IPS-15b (cell line): ENCODE results near the gene SEC31A.

Source experiments
- H3K27me3 ChIP-seq: one replicate; pipeline ENCODE4 v1.6.1; 2013; ENCODE audit warnings: low read length; ENCODE audit not compliant: control insufficient read depth, insufficient read depth
- H3K36me3 ChIP-seq: one replicate; pipeline ENCODE4 v1.6.1; 2013; ENCODE audit warnings: low read length; ENCODE audit not compliant: control insufficient read depth, insufficient read depth
- H3K4me1 ChIP-seq: one replicate; pipeline ENCODE4 v1.6.1; 2013; ENCODE audit warnings: mild to moderate bottlenecking, low read length; ENCODE audit not compliant: control insufficient read depth, insufficient read depth
- H3K4me3 ChIP-seq: one replicate; pipeline ENCODE4 v1.5.1; 2013; ENCODE audit warnings: low read depth, low read length
- H3K9ac ChIP-seq: one replicate; pipeline ENCODE4 v1.6.1; 2013; ENCODE audit warnings: low read depth, mild to moderate bottlenecking, low read length
- H3K9me3 ChIP-seq: one replicate; pipeline ENCODE4 v1.6.1; 2013; ENCODE audit warnings: mild to moderate bottlenecking, low read length; ENCODE audit not compliant: control insufficient read depth, insufficient read depth

The SEC31A gene

GRCh38 chr4:82906469-82906868 is 15.5 kb upstream of the SEC31A start:
- Histone ChIP-seq H3K36me3 (peaks cover 2% of the 10 kb centered on the region), H3K4me1 (no peaks in the 10 kb centered on the region), H3K9me3 (no peaks in the 10 kb centered on the region), H3K9ac (no peak overlapping the region), H3K27me3 (no peaks in the 10 kb centered on the region), H3K4me3 (no peak overlapping the region)

DNA sequence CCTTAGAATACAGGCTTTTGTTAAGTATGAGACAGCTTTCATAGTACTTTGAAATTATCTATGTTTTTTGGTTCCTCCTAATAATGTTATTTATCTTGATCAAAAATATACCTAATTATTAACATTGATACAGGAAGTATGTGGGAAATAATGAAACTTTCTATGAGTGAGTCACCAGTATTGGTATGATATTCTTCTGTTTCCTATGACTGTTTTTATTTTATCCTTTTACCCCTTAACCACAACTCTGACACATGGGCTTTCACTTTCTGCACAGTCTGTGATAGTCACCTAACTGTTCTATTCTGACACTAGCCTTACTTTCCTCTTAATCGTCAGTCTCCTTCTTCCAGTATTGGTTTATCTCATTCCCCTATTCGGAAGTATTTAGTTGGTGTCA is 14.3 kb upstream of the SEC31A start:
- Histone ChIP-seq H3K4me1 (no peaks in the 10 kb centered on the region), H3K9ac (no peak overlapping the region), H3K27me3 (no peaks in the 10 kb centered on the region), H3K4me3 (no peak overlapping the region), H3K36me3 (no peaks in the 10 kb centered on the region), H3K9me3 (no peaks in the 10 kb centered on the region)

DNA sequence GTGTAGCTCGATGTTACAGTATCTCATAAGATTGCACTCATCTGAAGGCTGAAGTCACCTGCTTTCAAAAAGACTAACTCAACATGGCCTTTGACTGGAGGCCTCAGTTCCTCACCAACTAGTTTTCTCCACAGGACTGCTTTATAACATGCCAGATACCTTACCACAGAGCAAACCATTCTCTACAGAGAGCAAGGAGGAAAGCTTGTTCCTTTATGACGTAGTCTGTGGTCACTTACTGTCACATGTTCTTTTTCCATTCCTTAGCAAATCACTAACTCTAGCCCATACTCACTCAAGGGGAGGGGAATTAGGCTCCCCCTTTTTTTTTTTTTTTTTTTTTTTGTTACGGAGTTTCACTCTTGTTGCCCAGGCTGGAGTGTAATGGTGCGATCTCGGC is 12.8 kb upstream of the SEC31A start:
- Histone ChIP-seq H3K36me3 (no peaks in the 10 kb centered on the region), H3K27me3 (no peaks in the 10 kb centered on the region), H3K9ac (no peak overlapping the region), H3K9me3 (no peaks in the 10 kb centered on the region), H3K4me3 (no peak overlapping the region), H3K4me1 (no peaks in the 10 kb centered on the region)

- peak overlapping the region; percentile 96 for H3K4me3 ChIP-seq
- no peaks in the 10 kb centered on the region for H3K9me3 ChIP-seq
- H3K9ac ChIP-seq = peak overlapping the region; percentile 89
- H3K4me1 ChIP-seq = no peaks in the 10 kb centered on the region
- no peaks in the 10 kb centered on the region for H3K27me3 ChIP-seq
- H3K36me3 ChIP-seq = no peaks in the 10 kb centered on the region
These were observed 10.3 kb upstream of the SEC31A start for GRCh38 chr4:82901183-82901718.

- H3K36me3 ChIP-seq = no peaks in the 10 kb centered on the region
- H3K9me3 ChIP-seq = no peaks in the 10 kb centered on the region
- peak within 1 kb of the TSS; percentile 89 for H3K9ac ChIP-seq
- H3K4me1 ChIP-seq = no peaks in the 10 kb centered on the region
- H3K4me3 ChIP-seq = peak within 1 kb of the TSS; percentile 96
- no peaks in the 10 kb centered on the region for H3K27me3 ChIP-seq
These were observed 9.6 kb upstream of the SEC31A start, which contains the start of gene THAP9 for GRCh38 chr4:82900411-82901182. Gene THAP9 (plus strand): TSS chr4:82900735. CDS start chr4:82900803, 68 bp downstream.

DNA sequence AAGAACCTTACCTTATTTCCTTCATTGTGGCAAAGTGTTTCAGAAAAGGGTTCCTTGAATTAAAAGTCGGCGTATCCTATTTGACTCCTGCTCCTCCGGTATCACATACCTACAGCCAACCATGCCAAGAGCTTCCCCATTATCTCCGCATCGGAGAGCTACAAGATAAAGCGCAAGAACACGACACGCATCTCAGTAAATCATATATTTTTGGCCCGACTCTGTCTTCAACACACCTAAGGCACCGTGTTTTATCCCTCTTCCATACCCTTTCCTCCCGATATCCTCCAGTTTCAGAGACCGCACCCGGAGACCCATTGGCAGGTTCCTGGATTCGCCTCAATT is 9.1 kb upstream of the SEC31A start:
- H3K4me3 ChIP-seq = peak overlapping the region; percentile 96
- no peaks in the 10 kb centered on the region for H3K4me1 ChIP-seq

GRCh38 chr4:82899374-82900065 is 8.6 kb upstream of the SEC31A start:
- H3K4me3 ChIP-seq = peak overlapping the region; percentile 96
- H3K4me1 ChIP-seq = no peaks in the 10 kb centered on the region
- H3K27me3 ChIP-seq = no peaks in the 10 kb centered on the region
- H3K9me3 ChIP-seq = no peaks in the 10 kb centered on the region
- H3K9ac ChIP-seq = peak overlapping the region; percentile 80
- peaks cover 6% of the 10 kb centered on the region for H3K36me3 ChIP-seq

More for the DNA sequence above, 9.1 kb upstream of the SEC31A start:
- Histone ChIP-seq H3K9ac (peak overlapping the region; percentile 80), H3K27me3 (no peaks in the 10 kb centered on the region), H3K9me3 (no peaks in the 10 kb centered on the region), H3K36me3 (peaks cover 2% of the 10 kb centered on the region)

DNA sequence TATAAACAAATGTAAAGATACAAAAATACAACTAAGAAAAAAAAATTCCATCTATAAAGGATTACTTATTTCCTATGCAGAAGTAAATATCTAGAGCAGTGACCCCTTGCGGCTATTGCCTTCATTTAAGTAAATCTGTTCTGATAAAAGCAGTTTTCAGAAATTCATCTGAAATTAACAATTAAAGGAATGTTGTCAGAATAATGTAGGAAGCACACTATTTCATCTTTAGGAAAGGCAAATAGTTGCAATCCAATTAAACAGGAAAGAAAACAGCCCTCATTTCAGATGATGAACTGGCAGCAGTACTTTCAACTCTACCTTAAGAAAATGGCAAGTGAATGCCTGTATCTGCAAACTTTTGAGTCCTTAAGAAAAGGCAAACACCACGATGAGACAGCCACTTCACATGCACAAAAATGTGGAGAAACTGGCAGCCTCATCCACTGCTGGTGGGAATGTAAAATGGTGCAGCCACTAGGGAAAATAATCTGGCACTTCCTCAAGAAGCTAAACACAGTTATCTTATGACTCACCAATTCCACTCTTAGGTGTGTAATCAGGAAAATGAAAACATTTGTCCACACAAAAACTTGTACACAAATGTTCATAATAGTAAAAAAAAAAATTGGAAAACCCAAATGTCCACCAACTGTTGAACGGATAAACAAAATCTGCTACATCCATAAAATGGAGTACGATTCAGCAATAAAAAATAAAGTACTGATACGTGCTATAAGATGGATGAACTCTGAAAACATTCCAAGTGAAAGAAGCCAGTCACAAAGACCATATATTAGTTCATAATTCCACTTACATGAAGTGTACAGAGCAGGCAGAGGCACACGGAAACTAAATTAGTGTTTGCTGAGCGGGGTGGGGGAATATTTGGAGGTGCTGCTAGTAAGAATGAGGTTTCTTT is 7.6 kb upstream of the SEC31A start:
- H3K4me3 ChIP-seq = peak overlapping the region; percentile 96
- peak overlapping the region; percentile 80 for H3K9ac ChIP-seq
- H3K9me3 ChIP-seq = no peaks in the 10 kb centered on the region
- no peaks in the 10 kb centered on the region for H3K27me3 ChIP-seq
- H3K4me1 ChIP-seq = no peaks in the 10 kb centered on the region
- H3K36me3 ChIP-seq = peaks cover 13% of the 10 kb centered on the region

DNA sequence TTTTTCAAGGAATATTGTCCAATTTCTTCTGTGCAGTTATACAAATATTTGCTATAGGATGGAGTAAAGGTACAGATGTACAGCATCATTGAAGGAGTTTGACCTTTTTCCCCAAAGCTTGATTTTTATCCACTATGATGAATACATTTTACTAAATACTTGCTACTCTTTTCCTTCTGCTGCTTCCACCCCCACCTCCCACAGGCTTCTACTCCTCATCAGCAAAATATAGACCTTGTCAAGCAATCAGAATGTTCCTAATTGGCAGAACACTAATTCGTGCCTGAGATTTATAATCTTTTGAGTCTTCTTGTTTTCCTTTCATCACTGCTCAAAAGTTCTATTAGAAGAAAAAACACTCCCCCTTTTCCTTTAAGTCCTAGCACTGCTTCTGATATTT is 5.8 kb upstream of the SEC31A start:
- Histone ChIP-seq H3K4me1 (no peaks in the 10 kb centered on the region), H3K4me3 (no peak overlapping the region), H3K27me3 (no peaks in the 10 kb centered on the region), H3K9me3 (no peaks in the 10 kb centered on the region), H3K36me3 (peaks cover 13% of the 10 kb centered on the region), H3K9ac (no peak overlapping the region)

DNA sequence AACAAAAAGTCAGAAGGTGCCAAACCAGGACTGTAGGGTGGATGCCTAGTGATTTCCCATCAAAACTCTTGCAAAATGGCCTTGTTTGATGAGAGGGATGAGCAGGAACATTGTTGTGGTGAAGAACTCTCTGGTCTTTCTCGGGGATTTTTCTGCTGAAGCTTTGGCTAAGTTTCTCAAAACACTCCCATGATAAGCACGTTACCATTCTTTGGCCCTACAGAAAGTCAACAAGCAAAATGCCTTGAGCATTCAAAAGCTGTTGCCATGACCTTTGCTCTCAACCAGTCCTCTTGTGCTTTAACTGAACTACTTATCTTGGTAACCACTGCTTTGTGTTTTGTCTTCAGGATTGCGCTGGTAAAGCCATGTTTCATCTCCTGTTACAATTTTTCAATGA is 3.0 kb upstream of the SEC31A start:
- Histone ChIP-seq H3K9ac (no peak overlapping the region), H3K4me1 (no peaks in the 10 kb centered on the region), H3K36me3 (peaks cover 13% of the 10 kb centered on the region)

DNA sequence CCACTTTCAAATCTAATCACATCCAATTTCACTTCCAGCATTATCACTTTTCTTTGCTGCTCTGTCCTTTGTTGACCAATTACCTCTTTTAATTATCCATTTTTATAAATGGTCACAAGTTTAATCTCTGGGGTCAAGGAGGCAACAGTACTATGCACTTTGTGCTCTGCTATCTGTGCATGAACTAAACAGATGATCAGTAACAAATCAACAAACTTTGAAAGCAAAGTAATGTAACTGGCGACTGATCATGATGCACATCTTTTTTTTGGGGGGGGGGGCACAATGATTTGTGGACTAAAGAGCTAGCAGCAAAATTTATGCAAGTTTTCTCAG is 1.5 kb upstream of the SEC31A start:
- H3K4me1 ChIP-seq = peaks cover 3% of the 10 kb centered on the region
- no peaks in the 10 kb centered on the region for H3K9me3 ChIP-seq
- H3K36me3 ChIP-seq = peaks cover 13% of the 10 kb centered on the region
- no peak overlapping the region for H3K9ac ChIP-seq
- H3K27me3 ChIP-seq = no peaks in the 10 kb centered on the region
- H3K4me3 ChIP-seq = peak overlapping the region; percentile 96

More for the DNA sequence above, 3.0 kb upstream of the SEC31A start:
- no peak overlapping the region for H3K4me3 ChIP-seq
- no peaks in the 10 kb centered on the region for H3K27me3 ChIP-seq
- H3K9me3 ChIP-seq = no peaks in the 10 kb centered on the region
